ACC112 (cell line): ENCODE measurements around the gene PELO.

Experiments used
- H2AFZ ChIP-seq: fragments of 200-600 bp; sonication (generic); one replicate; pipeline ENCODE4 v1.6.0; 2017; ENCODE audit warnings: antibody characterized with exemption, low read length; ENCODE audit not compliant: unreplicated experiment
- H3K27ac ChIP-seq: fragments of 200-600 bp; sonication (generic); 2 replicates; pipeline ENCODE4 v1.5.1; 2014; ENCODE audit warnings: low read depth, mild to moderate bottlenecking, antibody characterized with exemption, low read length, moderate library complexity
- H3K27me3 ChIP-seq: fragments of 200-600 bp; sonication (generic); 2 replicates; pipeline ENCODE4 v1.6.1; 2014; ENCODE audit warnings: mild to moderate bottlenecking, antibody characterized with exemption, low read length, moderate library complexity, mixed read lengths; ENCODE audit not compliant: insufficient read depth
- H3K36me3 ChIP-seq: fragments of 200-600 bp; sonication (generic); 2 replicates; pipeline ENCODE4 v1.6.1; 2016; ENCODE audit warnings: mild to moderate bottlenecking, antibody characterized with exemption, low read length, moderate library complexity, mixed read lengths; ENCODE audit not compliant: insufficient read depth
- H3K4me1 ChIP-seq: fragments of 200-600 bp; sonication (generic); one replicate; pipeline ENCODE4 v1.6.1; 2016; ENCODE audit warnings: low read length, mixed read lengths; ENCODE audit not compliant: insufficient read depth, unreplicated experiment, control insufficient read depth
- H3K4me3 ChIP-seq: fragments of 200-600 bp; sonication (generic); 2 replicates; pipeline ENCODE4 v1.5.1; 2014; ENCODE audit warnings: mild to moderate bottlenecking, low read depth, low read length
- H3K79me2 ChIP-seq: fragments of 200-600 bp; sonication (generic); one replicate; pipeline ENCODE4 v1.6.0; 2016; ENCODE audit warnings: low read length; ENCODE audit not compliant: control insufficient read depth, unreplicated experiment, insufficient read depth

PELO gene

GRCh38 chr5:52800394-52801213 lies 12.9 kb downstream of the PELO start:
- Histone ChIP-seq H3K4me3 (peak overlapping the region; percentile 96), H3K79me2 (peaks cover 75% of the 10 kb centered on the region), H2AFZ (peak overlapping the region; percentile 5), H3K36me3 (peaks cover 34% of the 10 kb centered on the region), H3K4me1 (peaks cover 46% of the 10 kb centered on the region), H3K27ac (peak overlapping the region; percentile 94), H3K27me3 (no peaks in the 10 kb centered on the region)

- H3K27me3 ChIP-seq, result no peaks in the 10 kb centered on the region
- peak overlapping the region; percentile 94 for H3K27ac ChIP-seq
Measured at GRCh38 chr5:52801329-52801728, 13.6 kb downstream of the PELO start.

DNA sequence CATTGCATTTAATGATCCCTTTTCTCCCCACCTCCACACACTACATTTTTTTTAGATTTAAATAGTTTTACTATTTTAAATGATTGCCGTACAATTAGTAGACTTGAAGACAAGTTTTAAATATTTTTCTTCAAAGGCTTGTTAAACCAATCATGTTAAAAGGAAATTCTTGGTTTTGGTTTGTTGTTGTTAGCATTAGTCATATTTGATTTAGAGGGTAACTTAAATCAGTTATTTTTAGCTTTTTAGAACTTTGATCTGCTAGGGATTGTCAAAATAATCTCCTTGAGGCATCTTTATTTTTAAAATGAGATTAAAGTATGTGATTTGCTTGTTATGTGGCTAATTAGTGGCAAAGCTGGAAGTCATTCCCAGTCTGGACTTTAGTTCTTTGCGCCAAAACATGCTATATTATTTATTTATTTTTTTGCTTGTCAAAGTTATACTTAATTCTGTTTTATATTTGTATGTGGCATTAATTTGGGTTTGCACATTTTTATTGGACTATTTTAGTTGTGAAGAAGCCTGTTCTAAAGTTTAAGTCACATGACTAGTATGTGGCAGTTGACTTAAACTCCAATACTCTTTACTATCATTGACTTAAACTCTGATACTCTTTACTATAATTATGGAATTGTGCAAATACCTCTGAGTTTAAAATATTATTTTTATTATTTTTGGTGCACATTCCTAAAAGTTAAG lies 14.7 kb downstream of the PELO start:
- H3K4me3 ChIP-seq, result peak overlapping the region; percentile 96
- H3K27me3 ChIP-seq, result no peaks in the 10 kb centered on the region
- H3K4me1 ChIP-seq, result peaks cover 46% of the 10 kb centered on the region
- peaks cover 76% of the 10 kb centered on the region for H3K79me2 ChIP-seq
- H2AFZ ChIP-seq, result no peak overlapping the region
- H3K36me3 ChIP-seq, result peaks cover 34% of the 10 kb centered on the region
- H3K27ac ChIP-seq, result peak overlapping the region; percentile 94; the same call in 1 of the 2 replicates

More at GRCh38 chr5:52801329-52801728, 13.6 kb downstream of the PELO start:
- Histone ChIP-seq H3K4me1 (peaks cover 46% of the 10 kb centered on the region), H3K36me3 (peaks cover 34% of the 10 kb centered on the region), H3K79me2 (peaks cover 79% of the 10 kb centered on the region), H2AFZ (no peak overlapping the region), H3K4me3 (peak overlapping the region; percentile 96)

DNA sequence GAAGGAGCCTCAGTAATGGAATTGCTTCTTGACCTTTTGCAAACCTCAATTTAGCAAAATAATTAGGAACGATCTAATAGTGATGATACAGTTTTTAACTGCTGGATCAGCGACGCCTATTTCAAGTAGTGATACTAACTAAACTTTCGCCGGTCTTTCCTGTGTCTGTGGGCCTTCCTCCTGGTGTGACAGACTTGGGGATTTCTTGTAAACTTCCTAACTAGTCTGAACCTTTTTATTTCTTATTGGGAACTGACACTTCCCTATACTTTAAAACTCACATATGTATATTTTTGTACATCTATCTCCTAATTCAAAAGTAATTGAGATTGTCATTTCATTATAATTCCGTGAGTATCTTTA lies 15.2 kb downstream of the PELO start:
- H3K27me3 ChIP-seq, result no peaks in the 10 kb centered on the region
- H3K27ac ChIP-seq, result no peak overlapping the region
- peak overlapping the region; percentile 96 for H3K4me3 ChIP-seq
- H3K4me1 ChIP-seq, result peaks cover 46% of the 10 kb centered on the region
- no peak overlapping the region for H2AFZ ChIP-seq
- H3K79me2 ChIP-seq, result peaks cover 74% of the 10 kb centered on the region
- H3K36me3 ChIP-seq, result peaks cover 34% of the 10 kb centered on the region

DNA sequence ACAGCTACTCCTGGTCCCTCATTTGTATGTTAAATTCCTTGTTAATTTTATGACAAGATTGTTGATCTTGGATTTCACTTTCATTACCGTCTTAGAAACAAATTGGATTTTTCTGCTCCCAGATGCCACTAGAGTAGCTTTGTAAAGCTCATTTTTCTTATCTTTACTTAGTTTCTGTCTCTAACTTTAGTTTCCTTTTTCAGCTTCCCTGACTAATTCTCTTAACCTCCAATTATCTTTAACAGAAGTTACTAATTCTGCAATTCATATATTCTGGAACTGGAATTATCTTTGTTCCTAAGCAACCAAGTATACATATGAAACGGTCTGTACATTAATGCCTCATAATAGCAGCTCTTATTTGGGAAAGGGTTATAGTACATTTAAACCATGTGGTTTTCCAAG lies 16.7 kb downstream of the PELO start:
- Histone ChIP-seq H3K27me3 (no peaks in the 10 kb centered on the region), H3K27ac (peak overlapping the region; percentile 24), H3K79me2 (peaks cover 66% of the 10 kb centered on the region), H3K36me3 (peaks cover 34% of the 10 kb centered on the region), H3K4me3 (peak overlapping the region; percentile 96), H3K4me1 (peaks cover 48% of the 10 kb centered on the region), H2AFZ (no peak overlapping the region)

GRCh38 chr5:52804981-52805380 lies 17.3 kb downstream of the PELO start:
- Histone ChIP-seq H3K36me3 (peaks cover 34% of the 10 kb centered on the region), H3K4me1 (peaks cover 54% of the 10 kb centered on the region), H3K4me3 (0 out of 2 replicates have a peak overlapping the region, but pooled peaks have one; percentile 13), H3K27ac (no peak overlapping the region), H3K79me2 (peaks cover 66% of the 10 kb centered on the region), H3K27me3 (no peaks in the 10 kb centered on the region), H2AFZ (no peak overlapping the region)

DNA sequence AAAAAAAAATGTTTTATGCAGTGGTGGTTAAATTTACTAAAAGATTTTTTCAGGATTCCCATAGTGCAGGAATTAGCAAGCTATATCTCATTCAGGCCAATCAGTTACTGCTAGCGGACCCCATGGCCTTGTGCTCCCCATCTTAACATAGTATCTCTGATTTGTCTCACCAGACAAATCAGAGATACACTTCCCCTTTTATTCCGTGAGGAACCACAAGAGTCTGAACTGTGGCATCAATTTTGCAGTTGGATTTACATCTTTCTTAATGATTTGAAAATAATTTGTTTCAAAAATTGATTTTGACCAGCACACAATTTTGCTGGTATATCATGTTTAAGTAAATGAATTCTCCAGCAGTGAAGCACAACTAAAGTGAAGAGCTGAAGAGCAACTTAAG lies 17.9 kb downstream of the PELO start:
- H3K79me2 ChIP-seq, result peaks cover 61% of the 10 kb centered on the region
- H3K4me3 ChIP-seq, result no peak overlapping the region
- no peak overlapping the region for H2AFZ ChIP-seq
- peaks cover 61% of the 10 kb centered on the region for H3K4me1 ChIP-seq
- peaks cover 34% of the 10 kb centered on the region for H3K36me3 ChIP-seq
- no peak overlapping the region for H3K27ac ChIP-seq
- no peaks in the 10 kb centered on the region for H3K27me3 ChIP-seq

GRCh38 chr5:52807037-52807436 lies 19.3 kb downstream of the PELO start:
- peaks cover 74% of the 10 kb centered on the region for H3K4me1 ChIP-seq
- H3K4me3 ChIP-seq, result no peak overlapping the region
- no peak overlapping the region for H2AFZ ChIP-seq
- no peak overlapping the region for H3K27ac ChIP-seq
- H3K36me3 ChIP-seq, result peaks cover 25% of the 10 kb centered on the region
- H3K27me3 ChIP-seq, result no peaks in the 10 kb centered on the region
- peaks cover 47% of the 10 kb centered on the region for H3K79me2 ChIP-seq

- H3K79me2 ChIP-seq, result peaks cover 40% of the 10 kb centered on the region
- peaks cover 74% of the 10 kb centered on the region for H3K4me1 ChIP-seq
- H3K36me3 ChIP-seq, result peaks cover 18% of the 10 kb centered on the region
- H2AFZ ChIP-seq, result no peak overlapping the region
- no peaks in the 10 kb centered on the region for H3K27me3 ChIP-seq
- no peak overlapping the region for H3K4me3 ChIP-seq
- H3K27ac ChIP-seq, result 0 out of 2 replicates have a peak overlapping the region, but pooled peaks have one; percentile 34
Measured at GRCh38 chr5:52807723-52808122, 20.0 kb downstream of the PELO start.

GRCh38 chr5:52808316-52808901 lies 20.7 kb downstream of the PELO start:
- Histone ChIP-seq H3K27me3 (no peaks in the 10 kb centered on the region), H3K27ac (peak overlapping the region; percentile 83), H3K4me3 (no peak overlapping the region), H3K36me3 (peaks cover 15% of the 10 kb centered on the region; the same call in 1 of the 2 replicates), H2AFZ (no peak overlapping the region), H3K4me1 (peaks cover 73% of the 10 kb centered on the region), H3K79me2 (peaks cover 33% of the 10 kb centered on the region)
